VCaP (cell line): ENCODE data around the gene CYP4V2.

Source experiments
- H3K27ac ChIP-seq: fragments of 450-650 bp; 2 replicates; pipeline ENCODE4 v1.5.1; 2017
- TF ChIP-seq, protein P1 (sequence below): fragments of 450-650 bp; conservative IDR thresholded peaks from 2 replicates; pipeline ENCODE4 v1.5.1; 2017; ENCODE audit warnings: mild to moderate bottlenecking, moderate library complexity

The CYP4V2 gene

DNA sequence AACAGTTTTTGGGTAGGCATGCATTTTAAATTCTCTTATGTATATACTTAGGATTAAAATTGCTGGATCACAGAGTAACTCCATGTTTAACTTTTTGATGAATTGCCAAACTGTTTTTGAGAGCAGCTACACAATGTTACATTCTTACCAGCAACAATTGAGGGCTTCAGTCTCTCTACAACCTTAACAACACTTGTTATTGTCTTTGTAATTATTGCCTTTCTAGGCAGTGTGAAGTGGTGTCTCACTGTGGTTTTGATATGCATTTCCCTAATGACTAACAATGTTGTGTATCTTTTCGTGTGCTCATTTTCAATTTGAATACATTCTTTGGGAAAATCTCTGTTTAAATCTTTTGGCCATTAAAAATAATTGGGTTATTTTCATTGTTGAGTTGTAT is 57.3 kb downstream of the CYP4V2 start:
- TF ChIP-seq, protein P1, sequence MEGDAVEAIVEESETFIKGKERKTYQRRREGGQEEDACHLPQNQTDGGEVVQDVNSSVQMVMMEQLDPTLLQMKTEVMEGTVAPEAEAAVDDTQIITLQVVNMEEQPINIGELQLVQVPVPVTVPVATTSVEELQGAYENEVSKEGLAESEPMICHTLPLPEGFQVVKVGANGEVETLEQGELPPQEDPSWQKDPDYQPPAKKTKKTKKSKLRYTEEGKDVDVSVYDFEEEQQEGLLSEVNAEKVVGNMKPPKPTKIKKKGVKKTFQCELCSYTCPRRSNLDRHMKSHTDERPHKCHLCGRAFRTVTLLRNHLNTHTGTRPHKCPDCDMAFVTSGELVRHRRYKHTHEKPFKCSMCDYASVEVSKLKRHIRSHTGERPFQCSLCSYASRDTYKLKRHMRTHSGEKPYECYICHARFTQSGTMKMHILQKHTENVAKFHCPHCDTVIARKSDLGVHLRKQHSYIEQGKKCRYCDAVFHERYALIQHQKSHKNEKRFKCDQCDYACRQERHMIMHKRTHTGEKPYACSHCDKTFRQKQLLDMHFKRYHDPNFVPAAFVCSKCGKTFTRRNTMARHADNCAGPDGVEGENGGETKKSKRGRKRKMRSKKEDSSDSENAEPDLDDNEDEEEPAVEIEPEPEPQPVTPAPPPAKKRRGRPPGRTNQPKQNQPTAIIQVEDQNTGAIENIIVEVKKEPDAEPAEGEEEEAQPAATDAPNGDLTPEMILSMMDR = no peak
- H3K27ac ChIP-seq = no peak overlapping the region

DNA sequence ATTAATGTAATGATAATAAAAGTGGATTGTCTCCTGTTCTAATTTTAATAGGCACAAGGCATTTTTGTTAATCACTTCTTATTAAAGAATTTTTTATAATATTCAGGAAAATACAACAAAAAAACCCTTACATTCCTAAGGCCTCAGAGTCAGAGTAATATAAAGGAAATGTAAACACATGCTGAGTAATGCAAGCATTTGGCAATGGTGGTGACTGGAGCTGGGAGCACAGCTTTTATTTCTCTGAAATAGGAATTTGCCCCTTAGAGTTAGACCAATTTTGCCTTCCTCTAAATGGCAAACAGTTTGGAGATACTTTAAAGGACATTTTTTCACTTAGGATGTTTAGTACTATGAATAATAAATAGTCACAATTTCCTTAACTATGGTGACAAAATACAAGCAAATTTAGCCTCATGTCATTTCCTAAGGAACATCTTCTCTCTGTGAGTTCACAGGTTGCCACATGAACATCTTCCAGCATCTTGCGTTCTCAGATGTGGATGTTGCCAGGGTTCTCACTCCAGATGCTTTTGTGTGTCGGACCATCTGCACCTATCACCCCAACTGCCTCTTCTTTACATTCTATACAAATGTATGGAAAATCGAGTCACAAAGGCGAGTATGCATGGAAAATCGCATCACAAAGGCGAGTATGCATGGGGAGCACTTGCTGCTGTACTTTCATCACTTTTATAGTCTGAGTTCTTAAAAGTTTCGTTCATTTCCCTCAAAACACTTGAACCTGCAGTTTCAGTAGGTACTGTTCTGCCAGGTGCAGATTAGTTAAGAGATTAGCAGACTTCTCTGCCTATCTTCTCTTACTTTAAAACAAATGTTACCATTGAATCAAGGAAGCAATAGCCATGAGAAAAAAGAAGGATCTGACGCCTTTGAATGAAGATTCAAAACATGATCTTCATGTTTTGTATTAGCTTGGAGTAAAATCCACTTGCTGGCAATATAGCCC is 58.7 kb downstream of the CYP4V2 start:
- H3K27ac ChIP-seq = no peak overlapping the region
- TF ChIP-seq, protein P1 = no peak

DNA sequence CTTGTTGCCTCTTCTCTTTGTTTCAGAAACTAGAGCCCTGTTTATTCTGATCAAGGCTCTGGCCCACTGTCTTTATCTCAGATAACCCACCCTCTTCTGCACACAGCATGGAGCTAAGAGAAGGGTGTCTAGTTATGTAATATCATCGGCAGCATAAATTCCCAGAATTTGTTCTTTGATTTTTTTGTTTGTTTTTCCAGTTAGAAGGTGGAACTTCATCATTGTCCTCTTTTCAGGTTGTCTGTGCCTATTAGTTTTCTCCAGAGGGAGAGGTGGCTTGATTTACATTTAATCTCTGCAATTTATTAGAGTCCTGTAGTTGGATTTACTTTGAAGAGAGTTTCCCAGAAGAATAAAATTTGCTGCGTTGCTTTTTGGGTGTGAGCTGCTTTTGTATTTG is 59.4 kb downstream of the CYP4V2 start:
- no peak overlapping the region for H3K27ac ChIP-seq
- TF ChIP-seq, protein P1 = no peak

DNA sequence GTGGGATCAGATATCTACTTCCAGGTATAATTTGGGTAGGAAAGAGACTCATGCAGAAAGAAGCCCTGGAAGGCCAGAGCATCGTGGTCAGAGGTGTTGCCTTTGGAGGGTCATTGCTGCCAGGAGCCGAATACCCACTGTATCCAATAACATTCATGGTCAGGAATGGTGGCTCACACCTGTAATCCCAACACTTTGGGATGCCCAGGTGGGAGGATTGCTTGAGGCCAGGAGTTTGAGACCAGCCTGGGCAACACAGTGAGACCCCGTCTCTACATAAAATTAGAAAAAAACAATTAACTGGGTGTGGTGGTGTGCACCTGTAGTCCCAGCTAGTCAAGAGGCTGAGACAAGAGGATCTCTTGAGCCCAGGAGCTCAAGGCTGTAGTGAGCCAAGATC is 63.8 kb downstream of the CYP4V2 start:
- no peak overlapping the region for H3K27ac ChIP-seq
- TF ChIP-seq, protein P1 = no peak

DNA sequence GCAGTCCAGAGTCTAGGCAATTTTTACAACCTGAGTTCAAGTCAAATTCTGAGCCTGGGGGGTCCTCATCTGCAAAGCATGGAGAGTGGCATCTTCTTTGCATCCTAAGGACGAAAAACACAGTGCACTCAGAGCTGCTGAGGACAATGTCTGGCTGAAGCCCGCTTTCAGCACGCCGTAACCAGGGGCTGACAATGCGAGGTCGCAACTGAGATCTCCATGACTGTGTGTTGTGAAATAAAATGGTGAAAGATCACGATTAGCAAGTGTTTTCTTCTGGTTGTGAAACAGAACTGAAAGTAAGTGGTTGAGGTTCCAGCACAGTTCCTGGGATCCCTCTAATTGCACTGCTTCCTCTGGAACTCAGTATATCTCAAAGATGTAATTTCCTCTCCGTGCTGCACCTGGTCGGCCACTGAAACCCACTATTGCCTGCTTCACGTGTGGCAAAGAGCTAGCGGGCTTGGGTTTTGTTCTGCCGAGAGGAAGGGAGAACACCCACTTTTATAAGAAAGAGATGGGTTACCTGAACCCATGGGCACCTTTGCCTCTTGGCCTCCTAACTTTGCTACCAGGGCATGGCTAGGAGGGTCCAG is 66.9 kb downstream of the CYP4V2 start:
- H3K27ac ChIP-seq = no peak overlapping the region
- TF ChIP-seq, protein P1 = no peak

DNA sequence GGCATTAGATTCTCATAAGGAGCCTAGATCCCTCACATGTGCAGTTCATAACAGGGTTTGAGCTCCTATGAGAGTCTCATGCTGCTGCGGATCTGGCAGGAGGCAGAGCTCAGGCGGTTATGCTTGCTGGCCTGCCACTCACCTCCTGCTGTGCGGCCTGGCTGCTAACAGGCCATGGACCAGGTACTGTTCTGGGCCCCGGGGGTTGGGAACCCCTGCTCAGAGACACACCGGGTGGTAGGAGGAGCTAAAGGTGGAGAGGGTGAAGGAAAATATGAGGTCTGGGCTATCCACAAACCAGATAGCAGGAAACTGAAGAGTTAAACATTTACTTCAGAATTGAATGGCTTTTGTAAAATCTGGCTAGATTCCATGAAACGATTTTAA is 68.7 kb downstream of the CYP4V2 start:
- no peak overlapping the region for H3K27ac ChIP-seq
- TF ChIP-seq, protein P1 = no peak
